Measurements from ENCODE around the gene ANKRD34C. TPM values are rescaled to one million over a fixed set of nuclear protein-coding genes. Genes with fewer than 3 reads are reported as not detected.
A peak's percentile ranks its signal among the peaks of the same experiment; 100 is the strongest.

The ANKRD34C gene
- total and polyA plus RNA-seq, 2 donors (not counting 1 experiment from before 2014, with no cell fraction given) = not detected

GRCh38 chr15:79283252-79284048 lies 928 bp downstream of the ANKRD34C start:
- peaks cover 2% of the 10 kb centered on the region for H3K4me1 Mint-ChIP-seq
- WGBS (ENCODE audit: insufficient coverage) = 18% methylated on average over 45 of the region's 46 CpGs
- Histone ChIP-seq H3K79me2 (ENCODE audit: control insufficient read depth, insufficient read depth, low read length) (no peaks in the 10 kb centered on the region), H3K4me1 (ENCODE audit: control insufficient read depth in 2 of 2, insufficient read depth in 2 of 2, low read length in 2 of 2) (peaks cover 0 to 11% of the 10 kb centered on the region in 2 donors), H2AFZ (ENCODE audit: insufficient read depth, low read depth, low read length, poor library complexity, severe bottlenecking) (no peak overlapping the region), H3K9ac (ENCODE audit: low read length) (no peak overlapping the region), H3K27ac (ENCODE audit: low read length in 2 of 2) (no peak overlapping the region), H3K9me3 (ENCODE audit: control extremely low read depth in 1 of 3, control insufficient read depth in 2 of 3, insufficient read depth in 1 of 3, low read length in 2 of 3) (peaks cover 0 to 26% (median 0%) of the 10 kb centered on the region in 3 donors), H3K4me3 (ENCODE audit: control extremely low read depth in 1 of 5, extremely low read depth in 1 of 5, insufficient read depth in 1 of 5, low read depth in 2 of 5, low read length in 4 of 5) (no peak overlapping the region), H4K20me1 (ENCODE audit: control insufficient read depth, insufficient read depth, low read length, poor library complexity, severe bottlenecking) (no peaks in the 10 kb centered on the region), H3K27me3 (replicated peaks in 1 of 4; ENCODE audit: control extremely low read depth in 1 of 4, control insufficient read depth in 3 of 4, insufficient read depth in 4 of 4, low read length in 3 of 4) (peaks cover 0 to 43% (median 39%) of the 10 kb centered on the region in 4 experiments), H3K4me2 (replicated peaks; ENCODE audit: low read depth, low read length, poor library complexity, severe bottlenecking) (no peak overlapping the region), H3K36me3 (replicated peaks in 1 of 2; ENCODE audit: control extremely low read depth in 1 of 2, control insufficient read depth in 1 of 2, extremely low read depth in 1 of 2, insufficient read depth in 2 of 2, low read length in 1 of 2) (no peaks in the 10 kb centered on the region)
- ATAC-seq (ENCODE audit: low read depth) (no peak), DNase-seq (peak; percentile 22)
- no peaks in the 10 kb centered on the region for H3K9me3 Mint-ChIP-seq (ENCODE audit: insufficient read depth)
- H3K4me3 Mint-ChIP-seq = no peak overlapping the region
- POLR2A ChIA-PET = no interaction called here
- no peak for TF ChIP-seq CTCF (IDR thresholded peaks at IDR 0.05)
- TF ChIP-seq EZH2 (IDR thresholded peaks at IDR 0.05; ENCODE audit: borderline replicate concordance, insufficient read depth, low read depth, low read length, poor library complexity, severe bottlenecking) = no peak
- CTCF ChIA-PET = no interaction called here
- H3K27ac Mint-ChIP-seq = no peak overlapping the region
- peaks cover 73% of the 10 kb centered on the region for H3K27me3 Mint-ChIP-seq
- intact Hi-C loops (cut with micrococcal nuclease) = no loop called here

- ATAC-seq (ENCODE audit: low read depth) = no peak
- no peak overlapping the region for H3K27ac ChIP-seq (ENCODE audit: low read length in 2 of 2)
- H3K4me2 ChIP-seq (replicated peaks; ENCODE audit: low read depth, low read length, poor library complexity, severe bottlenecking) = no peak overlapping the region
- DNase-seq = no peak
- H3K4me1 ChIP-seq (ENCODE audit: control insufficient read depth in 2 of 2, insufficient read depth in 2 of 2, low read length in 2 of 2) = no peaks in the 10 kb centered on the region
- no peak overlapping the region for H3K9ac ChIP-seq (ENCODE audit: low read length)
- no peak overlapping the region for H3K4me3 Mint-ChIP-seq
- peaks cover 0 to 21% (median 6%) of the 10 kb centered on the region in 4 experiments for H3K27me3 ChIP-seq (replicated peaks in 1 of 4; ENCODE audit: control extremely low read depth in 1 of 4, control insufficient read depth in 3 of 4, insufficient read depth in 4 of 4, low read length in 3 of 4)
- H3K4me1 Mint-ChIP-seq = no peaks in the 10 kb centered on the region
- no peaks in the 10 kb centered on the region for H3K9me3 Mint-ChIP-seq (ENCODE audit: insufficient read depth)
- H3K9me3 ChIP-seq (ENCODE audit: control extremely low read depth in 1 of 3, control insufficient read depth in 2 of 3, insufficient read depth in 1 of 3, low read length in 2 of 3) = no peaks in the 10 kb centered on the region
- ChIA-PET POLR2A (no interaction called here), CTCF (no interaction called here)
- 67% methylated on average over 5 of the region's 6 CpGs for WGBS (ENCODE audit: insufficient coverage)
- no peak overlapping the region for H2AFZ ChIP-seq (ENCODE audit: insufficient read depth, low read depth, low read length, poor library complexity, severe bottlenecking)
- no peaks in the 10 kb centered on the region for H4K20me1 ChIP-seq (ENCODE audit: control insufficient read depth, insufficient read depth, low read length, poor library complexity, severe bottlenecking)
- intact Hi-C loops (cut with micrococcal nuclease) = no loop called here
- no peak overlapping the region for H3K4me3 ChIP-seq (ENCODE audit: control extremely low read depth in 1 of 5, extremely low read depth in 1 of 5, insufficient read depth in 1 of 5, low read depth in 2 of 5, low read length in 4 of 5)
- H3K27me3 Mint-ChIP-seq = peaks cover 29% of the 10 kb centered on the region
- no peak for TF ChIP-seq EZH2 (IDR thresholded peaks at IDR 0.05; ENCODE audit: borderline replicate concordance, insufficient read depth, low read depth, low read length, poor library complexity, severe bottlenecking)
- TF ChIP-seq CTCF (IDR thresholded peaks at IDR 0.05) = no peak
- no peak overlapping the region for H3K27ac Mint-ChIP-seq
- no peaks in the 10 kb centered on the region for H3K79me2 ChIP-seq (ENCODE audit: control insufficient read depth, insufficient read depth, low read length)
- H3K36me3 ChIP-seq (replicated peaks in 1 of 2; ENCODE audit: control extremely low read depth in 1 of 2, control insufficient read depth in 1 of 2, extremely low read depth in 1 of 2, insufficient read depth in 2 of 2, low read length in 1 of 2) = no peaks in the 10 kb centered on the region
Measured at GRCh38 chr15:79290642-79291275, 8.2 kb downstream of the ANKRD34C start.

All from B cell (primary cell).